ENCODE data around the gene PSMA6. TPM values are rescaled to one million over a fixed set of nuclear protein-coding genes. Genes with fewer than 3 reads are reported as not detected.
"Not testable (repeated sequence)": the region's sequence is repeated elsewhere in the genome, so short reads cannot be mapped to it uniquely, and the experiment has no call there.

The PSMA6 gene
- total RNA-seq, 3 donors from 2014 or later (not counting 1 experiment from before 2014, with no cell fraction given), result 130 to 141 (median 139) TPM

DNA sequence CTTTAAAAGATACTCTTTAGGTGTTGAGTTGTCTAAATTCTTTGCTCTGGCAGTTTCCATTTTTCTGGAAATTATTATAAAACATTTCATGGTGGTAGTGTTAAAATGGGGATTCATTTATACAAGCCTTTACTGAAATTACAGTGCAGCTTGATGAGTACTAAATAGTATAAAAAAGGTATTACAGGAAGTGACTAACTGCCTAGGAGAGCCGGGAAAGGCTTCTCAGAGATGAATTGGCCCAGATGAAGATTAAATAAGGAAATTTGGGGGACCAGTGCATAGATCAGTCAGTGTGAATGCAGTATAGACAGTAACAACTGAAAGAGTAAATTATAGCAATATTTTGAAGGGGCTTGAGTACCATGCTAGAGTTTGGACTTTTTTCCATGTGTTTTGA, 7.5 kb downstream of the PSMA6 start:
- no peaks in the 10 kb centered on the region for H3K36me3 Mint-ChIP-seq
- intact Hi-C loops (cut with micrococcal nuclease), result no loop called here
- 20% methylated on average over 1 of the region's 1 CpG for WGBS (ENCODE audit: insufficient coverage)
- peaks cover 53 to 62% of the 10 kb centered on the region in 2 donors for H3K4me1 Mint-ChIP-seq
- H3K4me3 Mint-ChIP-seq, result no peak overlapping the region
- Histone ChIP-seq H3K36me3 (ENCODE audit: control insufficient read depth, insufficient read depth, low read length) (no peaks in the 10 kb centered on the region), H3K4me1 (ENCODE audit: control insufficient read depth, insufficient read depth, low read length) (peaks cover 26% of the 10 kb centered on the region), H3K4me3 (ENCODE audit: low read length) (no peak overlapping the region), H3K27me3 (ENCODE audit: control insufficient read depth, insufficient read depth, low read length) (no peaks in the 10 kb centered on the region), H3K9me3 (ENCODE audit: control insufficient read depth, insufficient read depth, low read length) (no peaks in the 10 kb centered on the region), H3K27ac (ENCODE audit: low read length) (no peak overlapping the region)
- ATAC-seq, result no peak
- DNase-seq, result no peak
- peak overlapping the region; percentile 68 to 87 for H3K27ac Mint-ChIP-seq
- no peaks in the 10 kb centered on the region for H3K9me3 Mint-ChIP-seq
- TF ChIP-seq, protein P1, sequence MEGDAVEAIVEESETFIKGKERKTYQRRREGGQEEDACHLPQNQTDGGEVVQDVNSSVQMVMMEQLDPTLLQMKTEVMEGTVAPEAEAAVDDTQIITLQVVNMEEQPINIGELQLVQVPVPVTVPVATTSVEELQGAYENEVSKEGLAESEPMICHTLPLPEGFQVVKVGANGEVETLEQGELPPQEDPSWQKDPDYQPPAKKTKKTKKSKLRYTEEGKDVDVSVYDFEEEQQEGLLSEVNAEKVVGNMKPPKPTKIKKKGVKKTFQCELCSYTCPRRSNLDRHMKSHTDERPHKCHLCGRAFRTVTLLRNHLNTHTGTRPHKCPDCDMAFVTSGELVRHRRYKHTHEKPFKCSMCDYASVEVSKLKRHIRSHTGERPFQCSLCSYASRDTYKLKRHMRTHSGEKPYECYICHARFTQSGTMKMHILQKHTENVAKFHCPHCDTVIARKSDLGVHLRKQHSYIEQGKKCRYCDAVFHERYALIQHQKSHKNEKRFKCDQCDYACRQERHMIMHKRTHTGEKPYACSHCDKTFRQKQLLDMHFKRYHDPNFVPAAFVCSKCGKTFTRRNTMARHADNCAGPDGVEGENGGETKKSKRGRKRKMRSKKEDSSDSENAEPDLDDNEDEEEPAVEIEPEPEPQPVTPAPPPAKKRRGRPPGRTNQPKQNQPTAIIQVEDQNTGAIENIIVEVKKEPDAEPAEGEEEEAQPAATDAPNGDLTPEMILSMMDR (IDR thresholded peaks at IDR 0.05), result no peak
- H3K27me3 Mint-ChIP-seq (ENCODE audit: low read depth in 2 of 2), result no peaks in the 10 kb centered on the region

DNA sequence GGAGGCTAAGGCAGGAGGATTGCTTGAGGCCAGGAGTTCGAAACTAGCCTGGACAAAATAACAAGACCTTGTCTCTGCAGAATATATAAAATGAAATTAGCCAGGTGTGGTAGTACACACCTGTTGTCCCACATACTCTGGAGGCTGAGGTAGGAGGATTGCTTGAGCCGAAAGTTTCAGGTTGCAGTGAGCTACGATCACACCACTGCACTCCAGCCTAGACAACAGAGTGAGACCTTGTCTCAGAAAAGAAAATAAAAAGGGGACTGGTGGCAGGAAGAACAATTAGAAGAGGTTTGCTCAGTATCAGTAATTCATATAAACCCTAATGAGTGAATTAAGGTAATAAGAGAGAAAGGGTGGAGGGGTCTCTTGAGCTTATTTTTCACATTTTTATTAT, 8.0 kb downstream of the PSMA6 start:
- intact Hi-C loops (cut with micrococcal nuclease), result no loop called here
- H3K4me1 ChIP-seq (ENCODE audit: control insufficient read depth, insufficient read depth, low read length), result peaks cover 25% of the 10 kb centered on the region
- H3K4me3 ChIP-seq (ENCODE audit: low read length), result no peak overlapping the region
- peaks cover 49 to 60% of the 10 kb centered on the region in 2 donors for H3K4me1 Mint-ChIP-seq
- H3K27ac ChIP-seq (ENCODE audit: low read length), result no peak overlapping the region
- H3K27me3 ChIP-seq (ENCODE audit: control insufficient read depth, insufficient read depth, low read length), result no peaks in the 10 kb centered on the region
- H3K27ac Mint-ChIP-seq, result peak overlapping the region; percentile 68 to 87
- no peaks in the 10 kb centered on the region for H3K36me3 Mint-ChIP-seq
- DNase-seq (no peak), ATAC-seq (no peak)
- H3K9me3 Mint-ChIP-seq, result no peaks in the 10 kb centered on the region
- no peaks in the 10 kb centered on the region for H3K27me3 Mint-ChIP-seq (ENCODE audit: low read depth in 2 of 2)
- H3K36me3 ChIP-seq (ENCODE audit: control insufficient read depth, insufficient read depth, low read length), result no peaks in the 10 kb centered on the region
- WGBS (ENCODE audit: insufficient coverage), result 80% methylated on average over 3 of the region's 3 CpGs
- peak overlapping the region; percentile 10 for H3K4me3 Mint-ChIP-seq
- TF ChIP-seq, protein P1 (IDR thresholded peaks at IDR 0.05), result no peak
- H3K9me3 ChIP-seq (ENCODE audit: control insufficient read depth, insufficient read depth, low read length), result no peaks in the 10 kb centered on the region

DNA sequence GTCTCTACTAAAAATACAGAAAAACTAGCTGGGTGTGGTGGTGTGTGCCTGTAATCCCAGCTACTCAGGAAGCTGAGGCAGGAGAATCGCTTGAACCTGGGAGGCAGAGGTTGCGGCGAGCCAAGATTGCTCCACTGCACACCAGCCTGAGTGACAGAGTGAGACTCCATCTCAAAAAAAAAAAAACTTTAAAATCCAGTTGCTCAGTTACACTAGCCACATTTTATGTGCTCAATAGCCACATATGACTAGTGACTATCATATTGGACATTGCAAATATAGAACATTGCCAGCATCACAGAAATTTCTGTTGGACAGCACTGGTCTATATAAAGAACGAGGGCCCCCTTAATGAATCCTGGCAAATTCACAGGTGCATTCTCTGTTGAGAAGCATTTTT, 9.2 kb downstream of the PSMA6 start:
- peaks cover 24% of the 10 kb centered on the region for H3K4me1 ChIP-seq (ENCODE audit: control insufficient read depth, insufficient read depth, low read length)
- H3K27ac ChIP-seq (ENCODE audit: low read length); H3K27me3 Mint-ChIP-seq (ENCODE audit: low read depth in 2 of 2); intact Hi-C loops (cut with micrococcal nuclease); H3K36me3 Mint-ChIP-seq; H3K36me3 ChIP-seq (ENCODE audit: control insufficient read depth, insufficient read depth, low read length); DNase-seq; ATAC-seq; H3K9me3 Mint-ChIP-seq; H3K9me3 ChIP-seq (ENCODE audit: control insufficient read depth, insufficient read depth, low read length); H3K4me3 ChIP-seq (ENCODE audit: low read length); H3K27me3 ChIP-seq (ENCODE audit: control insufficient read depth, insufficient read depth, low read length): not testable (repeated sequence)
- WGBS (ENCODE audit: insufficient coverage), result 58% methylated on average over 4 of the region's 4 CpGs
- Mint-ChIP-seq H3K4me3 (peak overlapping the region; percentile 2), H3K4me1 (peaks cover 42 to 53% of the 10 kb centered on the region in 2 donors), H3K27ac (peak overlapping the region; percentile 68 to 87)

DNA sequence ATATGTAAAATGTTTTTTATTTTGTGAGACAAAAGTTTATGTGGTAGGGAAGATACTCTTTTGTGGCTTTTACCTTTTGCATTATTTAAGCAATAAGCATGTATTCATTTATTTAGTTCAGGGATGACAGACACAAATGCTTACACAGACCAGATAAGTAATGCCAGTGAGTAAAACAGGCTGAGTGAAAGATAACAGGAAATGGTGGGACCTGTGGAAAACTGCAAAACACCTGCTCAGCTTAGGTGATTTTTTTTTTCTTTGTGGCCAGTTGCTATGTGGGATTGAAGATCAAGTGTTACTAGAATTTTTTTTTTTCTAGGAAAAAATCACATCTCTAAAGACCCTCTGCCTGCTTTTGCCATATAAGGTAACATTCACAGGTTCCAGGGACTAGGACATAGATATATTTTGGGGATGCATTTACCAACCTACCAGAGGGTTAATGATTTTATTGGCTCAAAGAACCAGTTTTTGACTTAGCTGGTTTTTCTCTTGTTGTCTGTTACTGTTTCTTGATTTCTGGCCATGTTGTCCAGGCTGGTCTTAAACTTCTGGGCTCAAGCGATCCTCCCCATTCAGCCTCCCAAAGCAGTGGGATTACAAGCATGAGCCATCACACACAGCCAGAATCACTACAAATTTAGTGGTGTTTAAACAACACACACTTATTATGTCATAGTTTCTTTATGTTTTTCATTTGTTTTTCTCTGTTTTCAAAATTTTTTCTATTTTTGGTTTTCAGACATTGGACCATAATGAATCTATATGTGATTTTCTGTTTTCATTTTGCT, 9.8 kb downstream of the PSMA6 start:
- DNase-seq (peak in 1 of 2 donors; percentile 30), ATAC-seq (no peak)
- Mint-ChIP-seq H3K36me3 (no peaks in the 10 kb centered on the region), H3K4me3 (peak overlapping the region; percentile 2), H3K27ac (peak overlapping the region; percentile 68 to 87), H3K4me1 (peaks cover 42 to 53% of the 10 kb centered on the region in 2 donors), H3K9me3 (no peaks in the 10 kb centered on the region), H3K27me3 (ENCODE audit: low read depth in 2 of 2) (no peaks in the 10 kb centered on the region)
- Histone ChIP-seq H3K27me3 (ENCODE audit: control insufficient read depth, insufficient read depth, low read length) (no peaks in the 10 kb centered on the region), H3K4me1 (ENCODE audit: control insufficient read depth, insufficient read depth, low read length) (peaks cover 24% of the 10 kb centered on the region), H3K27ac (ENCODE audit: low read length) (peak overlapping the region; percentile 36), H3K36me3 (ENCODE audit: control insufficient read depth, insufficient read depth, low read length) (peaks cover 2% of the 10 kb centered on the region), H3K9me3 (ENCODE audit: control insufficient read depth, insufficient read depth, low read length) (no peaks in the 10 kb centered on the region), H3K4me3 (ENCODE audit: low read length) (no peak overlapping the region)
- TF ChIP-seq, protein P1 (IDR thresholded peaks at IDR 0.05), result no peak
- WGBS (ENCODE audit: insufficient coverage), result no CpG with 5 or more reads among the region's 1 CpG
- intact Hi-C loops (cut with micrococcal nuclease), result no loop called here
